ENCODE measurements around the gene PDZD8. TPM values are rescaled to one million over a fixed set of nuclear protein-coding genes. Genes with fewer than 3 reads are reported as not detected.

Gene PDZD8
- total RNA-seq, 2 donors from 2014 or later = 22.7 to 38.7 TPM

GRCh38 chr10:117398029-117398428, 22.8 kb upstream of the PDZD8 start:
- DNase-seq (ENCODE audit: low spot score) = no peak
- no peaks in the 10 kb centered on the region for H3K27me3 ChIP-seq (replicated peaks; ENCODE audit: insufficient read depth)
- no peaks in the 10 kb centered on the region for H3K9me3 ChIP-seq
- H3K27ac ChIP-seq = no peak overlapping the region
- 96% methylated on average over 3 of the region's 3 CpGs for WGBS
- TF ChIP-seq POLR2A (IDR thresholded peaks at IDR 0.05) (no peak), CTCF (IDR thresholded peaks at IDR 0.05) (no peak), POLR2AphosphoS5 (IDR thresholded peaks at IDR 0.05) (no peak)
- no peaks in the 10 kb centered on the region for H3K36me3 ChIP-seq
- no peak overlapping the region for H3K4me3 ChIP-seq
- intact Hi-C loops (cut with DNase I) = no loop called here
- peaks cover under 1% of the 10 kb centered on the region for H3K4me1 ChIP-seq (replicated peaks)

GRCh38 chr10:117391436-117392205, 16.4 kb upstream of the PDZD8 start:
- 19% methylated on average over 4 of the region's 4 CpGs for WGBS
- DNase-seq (ENCODE audit: low spot score) = peak; percentile 87
- H3K27ac ChIP-seq = peak overlapping the region; percentile 63 to 67
- no peak overlapping the region for H3K4me3 ChIP-seq
- no peaks in the 10 kb centered on the region for H3K27me3 ChIP-seq (replicated peaks; ENCODE audit: insufficient read depth)
- no peak for TF ChIP-seq POLR2A (IDR thresholded peaks at IDR 0.05)
- TF ChIP-seq POLR2AphosphoS5 (IDR thresholded peaks at IDR 0.05) = peak; percentile 76
- TF ChIP-seq CTCF (IDR thresholded peaks at IDR 0.05) = no peak
- H3K36me3 ChIP-seq = no peaks in the 10 kb centered on the region
- peaks cover 9% of the 10 kb centered on the region for H3K4me1 ChIP-seq (replicated peaks)
- H3K9me3 ChIP-seq = no peaks in the 10 kb centered on the region
- intact Hi-C loops (cut with DNase I) = no loop called here

GRCh38 chr10:117390420-117390819, 15.2 kb upstream of the PDZD8 start:
- Histone ChIP-seq H3K27ac (no peak overlapping the region), H3K36me3 (no peaks in the 10 kb centered on the region), H3K4me1 (replicated peaks) (peaks cover 9% of the 10 kb centered on the region), H3K27me3 (replicated peaks; ENCODE audit: insufficient read depth) (no peaks in the 10 kb centered on the region), H3K4me3 (no peak overlapping the region), H3K9me3 (no peaks in the 10 kb centered on the region)
- no peak for DNase-seq (ENCODE audit: low spot score)
- TF ChIP-seq CTCF (IDR thresholded peaks at IDR 0.05) = no peak
- TF ChIP-seq POLR2AphosphoS5 (IDR thresholded peaks at IDR 0.05) = no peak
- TF ChIP-seq POLR2A (IDR thresholded peaks at IDR 0.05) = no peak
- 85% methylated on average over 3 of the region's 3 CpGs for WGBS
- intact Hi-C loops (cut with DNase I) = no loop called here

- Histone ChIP-seq H3K27me3 (replicated peaks; ENCODE audit: insufficient read depth) (no peaks in the 10 kb centered on the region), H3K4me3 (no peak overlapping the region), H3K4me1 (replicated peaks) (peaks cover 6% of the 10 kb centered on the region), H3K36me3 (no peaks in the 10 kb centered on the region), H3K27ac (no peak overlapping the region), H3K9me3 (no peaks in the 10 kb centered on the region)
- no peak for DNase-seq (ENCODE audit: low spot score)
- WGBS = 96% methylated on average over 2 of the region's 2 CpGs
- TF ChIP-seq POLR2A (IDR thresholded peaks at IDR 0.05) (no peak), POLR2AphosphoS5 (IDR thresholded peaks at IDR 0.05) (no peak), CTCF (IDR thresholded peaks at IDR 0.05) (no peak)
- intact Hi-C loops (cut with DNase I) = no loop called here
Observed at GRCh38 chr10:117386805-117387204, 11.6 kb upstream of the PDZD8 start.

DNA sequence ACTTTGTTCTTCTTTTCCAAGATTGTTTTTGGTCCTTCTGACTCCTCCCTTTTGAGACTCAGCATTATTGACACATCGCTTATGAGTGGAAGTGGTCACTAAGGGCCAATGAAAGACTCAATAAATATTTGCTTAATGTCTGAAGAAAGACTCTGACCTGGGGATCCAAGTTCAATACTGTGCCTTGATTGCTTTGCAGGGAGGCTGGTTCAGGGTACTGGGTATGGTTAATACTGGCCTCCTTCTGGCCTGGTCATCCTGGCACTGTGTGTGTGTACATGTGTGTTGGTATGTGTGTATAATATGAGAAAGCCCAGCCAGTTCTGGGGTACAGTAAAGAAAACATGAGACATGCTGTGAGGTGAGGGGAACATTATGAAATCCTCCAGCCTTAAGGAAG, 7.6 kb upstream of the PDZD8 start:
- intact Hi-C loops (cut with DNase I) = no loop called here
- no peaks in the 10 kb centered on the region for H3K9me3 ChIP-seq
- H3K27me3 ChIP-seq (replicated peaks; ENCODE audit: insufficient read depth) = no peaks in the 10 kb centered on the region
- no peak overlapping the region for H3K27ac ChIP-seq
- DNase-seq (ENCODE audit: low spot score) = no peak
- no peaks in the 10 kb centered on the region for H3K36me3 ChIP-seq
- TF ChIP-seq CTCF (IDR thresholded peaks at IDR 0.05) = no peak
- no peak for TF ChIP-seq POLR2A (IDR thresholded peaks at IDR 0.05)
- no peak for TF ChIP-seq POLR2AphosphoS5 (IDR thresholded peaks at IDR 0.05)
- no peak overlapping the region for H3K4me3 ChIP-seq
- no peaks in the 10 kb centered on the region for H3K4me1 ChIP-seq (replicated peaks)
- 68% methylated on average over 1 of the region's 1 CpG for WGBS

All from prostate gland (tissue), 2 donors.